ENCODE measurements around the gene PRKCE. TPM values are rescaled to one million over a fixed set of nuclear protein-coding genes. Genes with fewer than 3 reads are reported as not detected.
A peak's percentile ranks its signal among the peaks of the same experiment; 100 is the strongest.

The PRKCE gene
- total RNA-seq, 6 experiments from 2014 or later, result 5.2 to 18.8 (median 11.0) TPM

DNA sequence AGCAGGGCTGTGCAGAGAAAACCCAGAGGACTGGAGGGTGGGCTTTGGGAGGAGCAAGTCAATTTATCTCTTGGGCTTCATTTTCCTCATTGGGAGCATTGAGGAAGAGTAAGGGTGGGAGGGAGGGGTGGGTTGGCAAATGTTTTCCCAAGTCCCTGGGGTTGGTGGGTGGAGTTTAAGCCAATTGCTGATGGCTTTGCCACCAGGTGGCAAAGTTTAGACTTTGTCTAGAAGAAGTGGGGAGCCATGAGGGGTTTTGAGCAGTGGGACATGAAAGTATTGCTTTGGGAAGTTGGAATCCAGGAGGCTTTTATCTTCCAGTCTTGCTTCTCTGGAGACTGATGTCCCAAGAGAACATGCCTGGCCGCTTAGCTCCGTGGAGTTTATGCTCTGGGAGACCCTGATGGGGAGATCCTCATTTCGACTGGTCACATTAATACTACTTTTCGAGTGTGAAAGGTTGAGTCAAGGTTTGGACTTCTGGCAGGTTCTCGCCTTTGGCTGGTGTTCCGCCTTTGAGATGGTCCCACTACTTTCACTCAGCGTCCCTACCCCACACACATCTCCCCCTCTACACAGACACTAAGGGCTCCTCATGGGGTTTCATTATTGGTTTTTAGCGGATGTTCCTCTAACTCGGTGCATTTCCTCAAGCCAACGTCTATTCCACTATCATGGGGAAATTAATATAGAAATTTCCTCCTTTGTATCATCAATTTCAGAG, 126.7 kb downstream of the PRKCE start:
- TF ChIP-seq, protein P1, sequence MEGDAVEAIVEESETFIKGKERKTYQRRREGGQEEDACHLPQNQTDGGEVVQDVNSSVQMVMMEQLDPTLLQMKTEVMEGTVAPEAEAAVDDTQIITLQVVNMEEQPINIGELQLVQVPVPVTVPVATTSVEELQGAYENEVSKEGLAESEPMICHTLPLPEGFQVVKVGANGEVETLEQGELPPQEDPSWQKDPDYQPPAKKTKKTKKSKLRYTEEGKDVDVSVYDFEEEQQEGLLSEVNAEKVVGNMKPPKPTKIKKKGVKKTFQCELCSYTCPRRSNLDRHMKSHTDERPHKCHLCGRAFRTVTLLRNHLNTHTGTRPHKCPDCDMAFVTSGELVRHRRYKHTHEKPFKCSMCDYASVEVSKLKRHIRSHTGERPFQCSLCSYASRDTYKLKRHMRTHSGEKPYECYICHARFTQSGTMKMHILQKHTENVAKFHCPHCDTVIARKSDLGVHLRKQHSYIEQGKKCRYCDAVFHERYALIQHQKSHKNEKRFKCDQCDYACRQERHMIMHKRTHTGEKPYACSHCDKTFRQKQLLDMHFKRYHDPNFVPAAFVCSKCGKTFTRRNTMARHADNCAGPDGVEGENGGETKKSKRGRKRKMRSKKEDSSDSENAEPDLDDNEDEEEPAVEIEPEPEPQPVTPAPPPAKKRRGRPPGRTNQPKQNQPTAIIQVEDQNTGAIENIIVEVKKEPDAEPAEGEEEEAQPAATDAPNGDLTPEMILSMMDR (IDR thresholded peaks at IDR 0.05), result no peak
- TF ChIP-seq POLR2A (IDR thresholded peaks at IDR 0.05), result no peak
- Histone ChIP-seq H3K27me3 (no peaks in the 10 kb centered on the region), H3K4me1 (peaks cover 0 to 4% (median 0%) of the 10 kb centered on the region in 4 donors), H3K36me3 (no peaks in the 10 kb centered on the region), H3K4me3 (peak overlapping the region in 1 of 3 donors; percentile 37), H3K27ac (no peak overlapping the region), H3K9me3 (no peaks in the 10 kb centered on the region)
- intact Hi-C loops (cut with DNase I), result loop anchor here (5.0 to 10.0 kb wide), 2 partner anchors 133 to 136 kb away; no protein-coding TSS in a partner anchor
- ATAC-seq (peak in 1 of 4 donors; percentile 8), DNase-seq (no peak)
- whole genome bisulfite sequencing (ENCODE audit: insufficient coverage, low coverage, low lambda C conversion rate, missing lambda C conversion rate), result 77% methylated on average over 6 of the region's 10 CpGs

DNA sequence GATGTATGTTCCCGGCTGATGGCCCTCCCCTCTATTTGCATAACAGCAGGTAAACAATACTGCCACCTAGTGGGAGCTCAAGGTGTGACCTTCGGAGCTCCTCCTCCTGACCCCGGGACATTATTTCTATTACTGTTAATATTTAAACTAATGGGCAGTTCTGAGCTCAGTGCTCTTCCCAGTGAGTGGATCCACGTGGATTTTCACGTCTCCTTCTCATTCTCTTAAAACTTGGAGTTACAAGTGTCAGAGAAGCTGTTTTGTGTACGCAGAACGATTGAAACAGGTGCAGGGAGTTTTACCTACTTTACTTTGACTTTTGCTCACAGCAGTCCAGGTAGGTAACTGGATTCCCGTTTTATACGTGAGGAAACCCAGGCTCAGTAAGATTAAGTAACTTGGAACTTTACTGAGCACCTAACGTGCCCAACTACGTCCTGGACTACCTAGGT, 127.3 kb downstream of the PRKCE start:
- peak overlapping the region in 1 of 3 donors; percentile 4 for H3K27ac ChIP-seq
- WGBS (ENCODE audit: insufficient coverage, low coverage, low lambda C conversion rate, missing lambda C conversion rate), result 16% methylated on average over 11 of the region's 11 CpGs
- peak overlapping the region in 2 of 3 donors; percentile 36 to 37 for H3K4me3 ChIP-seq
- intact Hi-C loops (cut with DNase I), result loop anchor here (5.0 to 10.0 kb wide), 2 partner anchors 134 to 136 kb away; no protein-coding TSS in a partner anchor
- peaks cover 0 to 4% (median 0%) of the 10 kb centered on the region in 4 donors for H3K4me1 ChIP-seq
- peak; percentile 90 to 95 (median 92) for ATAC-seq
- no peaks in the 10 kb centered on the region for H3K36me3 ChIP-seq
- H3K9me3 ChIP-seq, result no peaks in the 10 kb centered on the region
- no peak for TF ChIP-seq POLR2A (IDR thresholded peaks at IDR 0.05)
- TF ChIP-seq, protein P1 (IDR thresholded peaks at IDR 0.05), result peak; percentile 82 to 86 (median 86)
- DNase-seq, result peak in 2 of 3 donors; percentile 40 to 76
- H3K27me3 ChIP-seq, result no peaks in the 10 kb centered on the region

DNA sequence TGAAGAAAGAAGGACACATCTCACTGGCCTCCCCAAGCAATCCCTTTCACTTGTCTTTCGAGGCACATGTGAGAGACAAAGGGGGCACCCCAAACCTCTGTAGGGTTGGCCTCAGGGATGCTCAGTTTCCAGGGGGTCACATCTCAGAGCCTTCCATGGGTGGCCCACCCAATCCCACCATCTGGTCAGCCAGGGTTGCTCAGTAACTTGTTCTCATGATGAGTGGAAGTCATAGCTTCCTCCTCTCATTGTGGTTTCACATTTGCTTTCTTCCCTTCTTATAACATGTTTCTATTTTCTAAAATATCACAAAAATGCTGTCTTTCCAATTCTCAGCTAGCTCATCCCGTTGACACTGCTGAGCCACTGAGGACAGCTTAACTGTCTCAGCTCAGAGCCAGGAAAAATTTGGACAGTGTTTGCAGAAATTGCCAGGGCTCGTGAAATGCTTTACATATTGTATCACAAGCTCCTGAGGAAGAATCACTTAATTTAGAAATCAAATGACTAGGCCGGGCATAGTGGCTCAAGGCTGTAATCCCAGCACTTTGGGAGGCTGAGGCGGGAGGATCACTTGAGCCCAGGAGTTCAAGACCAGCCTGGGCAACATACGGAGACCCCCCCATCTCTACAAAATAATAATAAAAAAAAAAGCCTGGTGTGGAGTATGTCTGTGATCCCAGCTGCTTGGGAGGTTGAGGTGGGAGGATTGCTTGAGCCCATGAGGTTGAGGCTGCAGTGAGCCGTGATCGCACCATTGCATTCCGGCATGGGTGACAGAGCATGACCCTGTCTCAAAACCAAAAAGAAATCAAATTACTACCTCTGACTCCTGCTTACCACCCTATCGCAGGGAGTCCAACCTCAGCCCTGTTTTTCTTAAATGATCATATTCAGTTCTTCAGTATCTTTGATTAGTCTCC, 129.3 kb downstream of the PRKCE start:
- ATAC-seq, result no peak

DNA sequence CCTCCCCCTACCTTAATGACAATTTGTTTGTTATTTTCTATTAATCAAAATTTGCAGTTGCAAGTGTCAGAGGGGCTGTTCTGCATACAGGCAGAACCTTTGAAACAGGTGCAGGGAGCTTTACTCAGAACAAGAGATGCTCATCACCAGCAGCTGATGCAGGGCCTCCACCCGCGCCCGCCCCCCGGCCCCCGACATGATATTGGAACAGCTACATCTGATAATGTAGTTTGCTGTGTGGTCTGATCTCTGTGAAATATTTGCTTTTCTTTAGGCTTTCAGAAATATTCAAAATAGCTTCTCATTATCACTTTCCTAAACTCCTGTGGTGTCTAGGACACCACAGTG, 130.0 kb downstream of the PRKCE start:
- no peak for DNase-seq
- no peak for TF ChIP-seq POLR2A (IDR thresholded peaks at IDR 0.05)
- TF ChIP-seq, protein P1 (IDR thresholded peaks at IDR 0.05), result no peak
- intact Hi-C loops (cut with DNase I), result no loop called here
- H3K9me3 ChIP-seq, result no peaks in the 10 kb centered on the region
- peaks cover 0 to 4% (median 0%) of the 10 kb centered on the region in 4 donors for H3K4me1 ChIP-seq
- WGBS (ENCODE audit: insufficient coverage, low coverage, low lambda C conversion rate, missing lambda C conversion rate), result 90% methylated on average over 5 of the region's 5 CpGs
- ATAC-seq, result no peak
- H3K27me3 ChIP-seq, result no peaks in the 10 kb centered on the region
- H3K27ac ChIP-seq, result no peak overlapping the region
- H3K36me3 ChIP-seq, result no peaks in the 10 kb centered on the region
- H3K4me3 ChIP-seq, result no peak overlapping the region

More for the DNA sequence above, 129.3 kb downstream of the PRKCE start:
- Histone ChIP-seq H3K4me1 (peaks cover 0 to 4% (median 0%) of the 10 kb centered on the region in 4 donors), H3K36me3 (no peaks in the 10 kb centered on the region), H3K27me3 (no peaks in the 10 kb centered on the region), H3K9me3 (no peaks in the 10 kb centered on the region), H3K27ac (no peak overlapping the region), H3K4me3 (no peak overlapping the region)
- TF ChIP-seq, protein P1 (IDR thresholded peaks at IDR 0.05), result no peak
- no peak for TF ChIP-seq POLR2A (IDR thresholded peaks at IDR 0.05)
- WGBS (ENCODE audit: insufficient coverage, low coverage, low lambda C conversion rate, missing lambda C conversion rate), result 87% methylated on average over 9 of the region's 10 CpGs
- intact Hi-C loops (cut with DNase I), result no loop called here
- DNase-seq, result no peak
